ENCODE results near the gene BBS4.

Gene BBS4

GRCh38 chr15:72680931-72681330, 5.1 kb upstream of the BBS4 start:
- TF ChIP-seq FOXM1 (IDR thresholded peaks at IDR 0.05; ENCODE audit: borderline replicate concordance, low read depth) (no peak), CREB1 (IDR thresholded peaks at IDR 0.05; ENCODE audit: low read depth) (no peak), ZBTB7A (IDR thresholded peaks at IDR 0.05; ENCODE audit: low read depth) (no peak)

- TF ChIP-seq FOXM1 (IDR thresholded peaks at IDR 0.05; ENCODE audit: borderline replicate concordance, low read depth), result no peak
- TF ChIP-seq MAX (IDR thresholded peaks at IDR 0.05), result no peak
- TF ChIP-seq TAF1 (IDR thresholded peaks at IDR 0.05; ENCODE audit: low read depth), result no peak
- no peak for TF ChIP-seq CEBPB (IDR thresholded peaks at IDR 0.05)
- no peak for TF ChIP-seq TCF12 (IDR thresholded peaks at IDR 0.05; ENCODE audit: low read depth)
- TF ChIP-seq YY1 (IDR thresholded peaks at IDR 0.05; ENCODE audit: low read depth), result no peak
- TF ChIP-seq CREB1 (IDR thresholded peaks at IDR 0.05; ENCODE audit: low read depth), result no peak
- no peak for TF ChIP-seq NFIC (IDR thresholded peaks at IDR 0.05)
- no peak for TF ChIP-seq EP300 (IDR thresholded peaks at IDR 0.05; ENCODE audit: borderline replicate concordance)
- no peak for TF ChIP-seq RAD21 (IDR thresholded peaks at IDR 0.05; ENCODE audit: low read depth)
- TF ChIP-seq USF1 (IDR thresholded peaks at IDR 0.05), result no peak
- no peak for TF ChIP-seq ZBTB7A (IDR thresholded peaks at IDR 0.05; ENCODE audit: low read depth)
- no peak for TF ChIP-seq REST (IDR thresholded peaks at IDR 0.05; ENCODE audit: low read depth)
Measured at GRCh38 chr15:72682772-72683171, 3.2 kb upstream of the BBS4 start.

- TF ChIP-seq EP300 (IDR thresholded peaks at IDR 0.05; ENCODE audit: borderline replicate concordance) (no peak), CEBPB (IDR thresholded peaks at IDR 0.05) (no peak), FOXM1 (IDR thresholded peaks at IDR 0.05; ENCODE audit: borderline replicate concordance, low read depth) (no peak), NFIC (IDR thresholded peaks at IDR 0.05) (no peak), TEAD4 (IDR thresholded peaks at IDR 0.05) (no peak), EGR1 (IDR thresholded peaks at IDR 0.05) (no peak), TCF12 (IDR thresholded peaks at IDR 0.05; ENCODE audit: low read depth) (no peak), ZBTB7A (IDR thresholded peaks at IDR 0.05; ENCODE audit: low read depth) (no peak), CREB1 (IDR thresholded peaks at IDR 0.05; ENCODE audit: low read depth) (no peak)
Measured at GRCh38 chr15:72685301-72685924, 594 bp upstream of the BBS4 start.

- TF ChIP-seq TAF1 (IDR thresholded peaks at IDR 0.05; ENCODE audit: low read depth) (no peak), USF1 (IDR thresholded peaks at IDR 0.05) (no peak), FOXM1 (IDR thresholded peaks at IDR 0.05; ENCODE audit: borderline replicate concordance, low read depth) (no peak), NFIC (IDR thresholded peaks at IDR 0.05) (no peak), ZBTB7A (IDR thresholded peaks at IDR 0.05; ENCODE audit: low read depth) (no peak), YY1 (IDR thresholded peaks at IDR 0.05; ENCODE audit: low read depth) (no peak), RAD21 (IDR thresholded peaks at IDR 0.05; ENCODE audit: low read depth) (no peak), CREB1 (IDR thresholded peaks at IDR 0.05; ENCODE audit: low read depth) (no peak), TCF12 (IDR thresholded peaks at IDR 0.05; ENCODE audit: low read depth) (no peak), EGR1 (IDR thresholded peaks at IDR 0.05) (no peak), MAX (IDR thresholded peaks at IDR 0.05) (no peak), CEBPB (IDR thresholded peaks at IDR 0.05) (no peak)
Measured at GRCh38 chr15:72688697-72689096, 2.7 kb downstream of the BBS4 start.

- TF ChIP-seq TAF1 (IDR thresholded peaks at IDR 0.05; ENCODE audit: low read depth) (no peak), MAX (IDR thresholded peaks at IDR 0.05) (no peak), EP300 (IDR thresholded peaks at IDR 0.05; ENCODE audit: borderline replicate concordance) (no peak), YY1 (IDR thresholded peaks at IDR 0.05; ENCODE audit: low read depth) (no peak), EGR1 (IDR thresholded peaks at IDR 0.05) (no peak), TCF12 (IDR thresholded peaks at IDR 0.05; ENCODE audit: low read depth) (no peak), ZBTB7A (IDR thresholded peaks at IDR 0.05; ENCODE audit: low read depth) (no peak), CEBPB (IDR thresholded peaks at IDR 0.05) (no peak), REST (IDR thresholded peaks at IDR 0.05; ENCODE audit: low read depth) (no peak), RAD21 (IDR thresholded peaks at IDR 0.05; ENCODE audit: low read depth) (no peak), NFIC (IDR thresholded peaks at IDR 0.05) (no peak), USF1 (IDR thresholded peaks at IDR 0.05) (no peak), CREB1 (IDR thresholded peaks at IDR 0.05; ENCODE audit: low read depth) (no peak), FOXM1 (IDR thresholded peaks at IDR 0.05; ENCODE audit: borderline replicate concordance, low read depth) (no peak), TEAD4 (IDR thresholded peaks at IDR 0.05) (no peak)
Measured at GRCh38 chr15:72690938-72691337, 4.9 kb downstream of the BBS4 start.

All from Ishikawa (cell line).